H1 (cell line): ENCODE results near the gene APOM. TPM values are rescaled to one million over a fixed set of nuclear protein-coding genes. Genes with fewer than 3 reads are reported as not detected.
A peak's percentile ranks its signal among the peaks of the same experiment; 100 is the strongest.

ENCODE experiments used
- CTCF ChIA-PET: fragments of 300-600 bp; sonication (Branson Sonifier 250); formaldehyde crosslinking; loops from one replicate; lab custom pipeline; 2021; ENCODE audit not compliant: partially characterized antibody; lab: Charles Lee
- POLR2A ChIA-PET: fragments of 300-600 bp; sonication (Branson Sonifier 250); formaldehyde crosslinking; loops from one replicate; lab custom pipeline; 2021; ENCODE audit warnings: inconsistent platforms; ENCODE audit not compliant: partially characterized antibody; lab: Charles Lee
- DNase-seq, 2 experiments: peaks; one replicate each; pipeline versions ENCODE4 v3.0.0 to v3.0.0-alpha.2; 2010 to 2022; ENCODE audit warnings: low spot score in 2 of 2, low read depth in 1 of 2, mixed read lengths in 1 of 2
- FAIRE-seq: peaks from 2 replicates; lab custom pipeline; 2011; peaks lifted over from hg19 to GRCh38; lab: Jason Lieb, UNC
- H2AFZ ChIP-seq: 2 replicates; pipeline ENCODE4 v1.8.1; 2012; ENCODE audit warnings: low read length, inconsistent platforms
- H2AK5ac ChIP-seq: 2 replicates; pipeline ENCODE4 v1.6.1; 2013; ENCODE audit warnings: low read depth, low read length
- H2BK120ac ChIP-seq: replicated peaks from 2 replicates; pipeline ENCODE3; 2013; ENCODE audit warnings: low read depth, low read length, inconsistent platforms
- H2BK12ac ChIP-seq: 2 replicates; pipeline ENCODE4 v1.6.1; 2013; ENCODE audit warnings: low read depth, low read length
- H2BK15ac ChIP-seq: 2 replicates; pipeline ENCODE4 v1.6.1; 2013; ENCODE audit warnings: low read length
- H2BK20ac ChIP-seq: 2 replicates; pipeline ENCODE4 v1.6.1; 2013; ENCODE audit warnings: low read length
- H2BK5ac ChIP-seq: 2 replicates; pipeline ENCODE4 v1.6.1; 2013; ENCODE audit warnings: low read depth, low read length
- H3K14ac ChIP-seq: 2 replicates; pipeline ENCODE4 v1.6.1; 2013; ENCODE audit warnings: inconsistent platforms; ENCODE audit not compliant: insufficient read length
- H3K18ac ChIP-seq: 2 replicates; pipeline ENCODE4 v1.6.1; 2013; ENCODE audit warnings: low read length; ENCODE audit errors: extremely low read depth
- H3K23ac ChIP-seq: 2 replicates; pipeline ENCODE4 v1.6.1; 2013; ENCODE audit warnings: inconsistent platforms; ENCODE audit not compliant: insufficient read length
- H3K23me2 ChIP-seq: 2 replicates; pipeline ENCODE4 v1.6.1; 2013; ENCODE audit warnings: low read depth, low read length
- H3K27ac ChIP-seq: 2 replicates; pipeline ENCODE4 v1.6.1; 2011; ENCODE audit warnings: low read depth, low read length, inconsistent platforms
- H3K27me3 ChIP-seq, 4 experiments: replicated peaks in 1 of 4; 1 replicate in 1 of 4; 2 replicates in 3 of 4; pipeline versions ENCODE4 v1.6.1 to v1.8.1; 2011 to 2013; ENCODE audit warnings: low read length in 3 of 4, mild to moderate bottlenecking in 3 of 4, inconsistent platforms in 2 of 4, mixed read lengths in 2 of 4, moderate library complexity in 1 of 4; ENCODE audit not compliant: control insufficient read depth in 3 of 4, insufficient read depth in 3 of 4; ENCODE audit errors: extremely low read depth in 1 of 4
- H3K36me3 ChIP-seq, 4 experiments: 2 replicates each; pipeline versions ENCODE4 v1.6.1 to v1.8.1; 2011 to 2013; ENCODE audit warnings: mild to moderate bottlenecking in 4 of 4, low read length in 3 of 4, moderate library complexity in 2 of 4, control low read depth in 1 of 4, inconsistent platforms in 1 of 4; ENCODE audit not compliant: insufficient read depth in 4 of 4, control insufficient read depth in 2 of 4
- H3K4ac ChIP-seq: replicated peaks from 2 replicates; pipeline ENCODE3; 2013; ENCODE audit warnings: low read length, low read depth, mixed read lengths, inconsistent platforms; ENCODE audit not compliant: insufficient read length
- H3K4me1 ChIP-seq, 4 experiments: replicated peaks in 1 of 4; 1 replicate in 1 of 4; 2 replicates in 3 of 4; pipeline versions ENCODE4 v1.6.1 to v1.8.1; 2011 to 2013; ENCODE audit warnings: low read length in 3 of 4, inconsistent platforms in 2 of 4, mixed read lengths in 1 of 4; ENCODE audit not compliant: insufficient read depth in 4 of 4, control insufficient read depth in 3 of 4
- H3K4me2 ChIP-seq, 2 experiments: 2 replicates each; pipeline versions ENCODE4 v1.6.1 to v1.8.1; 2011 to 2013; ENCODE audit warnings: low read depth in 2 of 2, low read length in 2 of 2, control low read depth in 1 of 2, inconsistent platforms in 1 of 2, mild to moderate bottlenecking in 1 of 2; ENCODE audit not compliant: insufficient read depth in 1 of 2
- H3K4me3 ChIP-seq, 4 experiments: fragments of 200-600, 300-600 bp in 1 of 4; sonication (generic), shearing (Covaris generic), sonication (Bioruptor Twin) in 1 of 4; 2 replicates each; pipeline versions ENCODE4 v1.5.1 to v1.8.1; 2011 to 2016; ENCODE audit warnings: low read length in 4 of 4, low read depth in 3 of 4, control low read depth in 2 of 4, inconsistent platforms in 2 of 4, mild to moderate bottlenecking in 2 of 4, mixed read lengths in 1 of 4, moderate library complexity in 1 of 4; ENCODE audit not compliant: insufficient read depth in 2 of 4; ENCODE audit errors: extremely low read depth in 1 of 4
- H3K56ac ChIP-seq: replicated peaks from 2 replicates; pipeline ENCODE3; 2013; ENCODE audit warnings: low read depth, mild to moderate bottlenecking, mixed read lengths, low read length, inconsistent platforms; ENCODE audit not compliant: insufficient read length
- H3K79me1 ChIP-seq: 2 replicates; pipeline ENCODE4 v1.6.1; 2013; ENCODE audit warnings: low read depth, low read length, control low read depth
- H3K79me2 ChIP-seq, 2 experiments: 2 replicates each; pipeline versions ENCODE4 v1.6.1 to v1.8.1; 2012 to 2013; ENCODE audit warnings: low read length in 2 of 2, mild to moderate bottlenecking in 2 of 2, inconsistent platforms in 1 of 2; ENCODE audit not compliant: insufficient read depth in 2 of 2, control insufficient read depth in 1 of 2
- H3K9ac ChIP-seq, 4 experiments: replicated peaks in 1 of 4; 1 replicate in 1 of 4; 2 replicates in 3 of 4; pipeline versions ENCODE4 v1.6.1 to v1.8.1; 2011 to 2013; ENCODE audit warnings: low read depth in 3 of 4, low read length in 3 of 4, control low read depth in 2 of 4, mild to moderate bottlenecking in 2 of 4, moderate library complexity in 2 of 4, inconsistent platforms in 1 of 4; ENCODE audit errors: extremely low read depth in 1 of 4
- H3K9me3 ChIP-seq, 2 experiments: 2 replicates each; pipeline versions ENCODE4 v1.6.1 to v1.8.1; 2012 to 2013; ENCODE audit warnings: mild to moderate bottlenecking in 2 of 2, moderate library complexity in 2 of 2, control low read depth in 1 of 2, inconsistent platforms in 1 of 2, low read depth in 1 of 2, low read length in 1 of 2, mixed read lengths in 1 of 2; ENCODE audit not compliant: insufficient read depth in 2 of 2
- H4K20me1 ChIP-seq, 2 experiments: replicated peaks in 1 of 2; 2 replicates each; pipeline versions ENCODE3 to v1.8.1; 2011 to 2013; ENCODE audit warnings: inconsistent platforms in 2 of 2, low read length in 2 of 2, mild to moderate bottlenecking in 1 of 2; ENCODE audit not compliant: insufficient read depth in 2 of 2, control insufficient read depth in 1 of 2
- H4K5ac ChIP-seq: 2 replicates; pipeline ENCODE4 v1.6.1; 2013; ENCODE audit warnings: low read length, low read depth, mixed read lengths, inconsistent platforms; ENCODE audit not compliant: insufficient read length
- H4K8ac ChIP-seq: 2 replicates; pipeline ENCODE4 v1.8.0; 2013; ENCODE audit warnings: mild to moderate bottlenecking, moderate library complexity, low read length, inconsistent platforms; ENCODE audit not compliant: insufficient read depth; ENCODE audit errors: extremely low read depth
- H4K91ac ChIP-seq: replicated peaks from 2 replicates; pipeline ENCODE3; 2013; ENCODE audit warnings: low read length, mixed read lengths, inconsistent platforms; ENCODE audit not compliant: insufficient read length
- ASH2L ChIP-seq: fragments of 200-600, 300-600 bp; sonication (generic); IDR thresholded peaks from one replicate; pipeline ENCODE4 v1.7.1; 2017; ENCODE audit warnings: low read length
- BACH1 ChIP-seq: IDR thresholded peaks from 2 replicates; pipeline ENCODE4 v1.6.1; 2012; ENCODE audit warnings: low read length, improper control_type of control experiment
- EGR1 ChIP-seq: IDR thresholded peaks from 2 replicates; pipeline ENCODE4 v1.6.1; 2011; ENCODE audit warnings: low read depth, low read length, borderline replicate concordance
- MAFK ChIP-seq: IDR thresholded peaks from 2 replicates; pipeline ENCODE4 v1.6.1; 2012; ENCODE audit warnings: low read depth, mild to moderate bottlenecking, improper control_type of control experiment, low read length
- NRF1 ChIP-seq: IDR thresholded peaks from 2 replicates; pipeline ENCODE4 v1.6.1; 2011; ENCODE audit warnings: mild to moderate bottlenecking, low read depth, low read length, improper control_type of control experiment
- POLR2A ChIP-seq, 2 experiments: IDR thresholded peaks; 1 replicate in 1 of 2; 2 replicates in 1 of 2; pipeline ENCODE4 v1.6.1; 2011; ENCODE audit warnings: low read depth in 2 of 2, low read length in 2 of 2, mild to moderate bottlenecking in 2 of 2; ENCODE audit errors: control extremely low read depth in 1 of 2
- POU5F1 ChIP-seq: IDR thresholded peaks from 2 replicates; pipeline ENCODE4 v1.6.1; 2011; ENCODE audit warnings: low read depth, mild to moderate bottlenecking, low read length, moderate library complexity
- SP2 ChIP-seq: IDR thresholded peaks from 2 replicates; pipeline ENCODE4 v1.6.1; 2012; ENCODE audit warnings: mild to moderate bottlenecking, low read length, inconsistent platforms
- TCF12 ChIP-seq: IDR thresholded peaks from 2 replicates; pipeline ENCODE4 v1.6.1; 2011; ENCODE audit warnings: low read depth, mild to moderate bottlenecking, low read length
- WGBS, 2 experiments: shearing (Covaris generic) in 1 of 2; methylation state at CpG; one replicate each; pipeline versions ENCODE4 v1.1.6 to v1.1.7; 2013 to 2015; ENCODE audit warnings: low lambda C conversion rate in 2 of 2, mixed read lengths in 2 of 2, inconsistent platforms in 1 of 2, low coverage in 1 of 2, missing lambda C conversion rate in 1 of 2; ENCODE audit not compliant: insufficient replicate concordance in 2 of 2, insufficient coverage in 1 of 2, insufficient read length in 1 of 2; ENCODE audit errors: extremely low coverage in 1 of 2, missing lambda C conversion rate in 1 of 2; 5-methylcytosine and 5-hydroxymethylcytosine counted together
- polyA plus RNA-seq, 7 experiments: library from polyadenylated mRNA; depleted of rRNA in 3 of 7; stranded (reverse) in 5 of 7; unstranded in 2 of 7; fragments of >200 nt in 5 of 7; fragments of 200-250 nt in 2 of 7; gene quantifications; 1 replicate in 5 of 7; 2 replicates in 1 of 7; 4 replicates in 1 of 7; pipeline versions ENCODE4 v1.2.1 to v1.2.3, GENCODE V29; 2011 to 2013; ENCODE audit warnings: missing spikeins in 2 of 7, mixed read lengths in 2 of 7
- total RNA-seq: library from RNA; stranded (reverse); fragmentation: NEBNext Ultra II Directional; extraction: Animal tissue kit (Norgen Biotek cat#: 25700); gene quantifications from 2 replicates; pipeline ENCODE4 v1.2.1, GENCODE V29; 2021
- TF ChIP-seq, protein P1 (sequence below): IDR thresholded peaks from 2 replicates; pipeline ENCODE4 v1.6.1; 2012; ENCODE audit warnings: inconsistent platforms

APOM gene
- total and polyA plus RNA-seq, 2 of the 8 experiments (the other 6 are each of a cell fraction or from before 2014, with no cell fraction given): 3.4 to 12.0 TPM

DNA sequence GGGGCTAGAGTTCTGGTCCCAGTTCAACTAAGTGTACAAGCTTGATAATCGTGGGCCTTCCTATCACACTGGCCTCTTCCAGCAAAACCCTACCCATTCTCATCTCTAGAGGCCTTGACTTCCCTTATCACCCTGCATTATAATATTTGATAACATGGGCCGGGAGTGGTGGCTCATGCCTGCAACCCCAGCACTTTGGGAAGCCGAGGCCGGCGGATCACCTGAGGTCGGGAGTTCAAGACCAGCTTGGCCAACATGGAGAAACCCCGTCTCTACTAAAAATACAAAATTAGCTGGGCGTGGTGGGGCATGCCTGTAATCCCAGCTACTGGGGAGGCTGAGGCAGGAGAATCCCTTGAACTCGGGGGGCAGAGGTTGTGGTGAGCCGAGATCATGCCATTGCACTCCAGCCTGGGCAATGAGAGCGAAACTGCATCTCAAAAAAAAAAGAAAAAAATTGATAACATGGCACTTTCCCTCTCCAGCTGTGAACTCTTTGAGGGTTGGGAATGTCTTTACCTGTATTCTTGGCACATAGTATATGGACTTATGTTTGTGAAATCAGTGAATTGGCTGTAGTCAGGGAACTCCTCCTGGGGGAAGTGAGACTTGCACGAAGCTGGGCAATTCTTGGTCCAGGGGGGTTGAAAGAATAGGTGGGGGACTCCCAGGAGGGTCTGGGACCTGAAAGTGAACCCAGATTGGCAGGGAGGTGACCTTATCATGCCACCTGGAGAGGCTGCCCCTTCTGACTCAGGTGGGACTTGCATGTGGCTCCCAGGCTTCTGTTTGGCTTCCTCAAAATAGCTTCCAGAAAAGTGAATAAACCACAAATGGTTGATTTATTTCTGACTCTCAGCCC, 5.8 kb downstream of the APOM start:
- Histone ChIP-seq H3K18ac (no peak overlapping the region), H3K4me2 (peak overlapping the region; percentile 94 to 95), H3K4me1 (peaks cover 0 to 15% (median 4%) of the 10 kb centered on the region in 4 experiments; a peak in 5 of 7 replicates), H2BK5ac (no peak overlapping the region), H3K36me3 (peaks cover 4 to 19% (median 9%) of the 10 kb centered on the region in 4 experiments; a peak in 6 of 8 replicates), H3K9me3 (no peaks in the 10 kb centered on the region), H3K23ac (no peak overlapping the region), H4K20me1 (peaks cover 1 to 3% of the 10 kb centered on the region in 2 experiments), H3K27ac (no peak overlapping the region), H4K91ac (no peak overlapping the region), H4K8ac (no peak overlapping the region), H2BK120ac (no peak overlapping the region), H3K14ac (no peak overlapping the region), H3K56ac (no peak overlapping the region), H2AFZ (no peak overlapping the region), H3K9ac (no peak overlapping the region), H3K79me1 (peaks cover 10% of the 10 kb centered on the region), H3K79me2 (peaks cover 0 to 45% of the 10 kb centered on the region in 2 experiments; a peak in 3 of 4 replicates), H2AK5ac (no peak overlapping the region), H2BK15ac (no peak overlapping the region), H3K4ac (no peak overlapping the region), H2BK20ac (no peak overlapping the region), H2BK12ac (no peak overlapping the region), H3K23me2 (peaks cover 9% of the 10 kb centered on the region), H3K27me3 (no peaks in the 10 kb centered on the region), H4K5ac (no peak overlapping the region), H3K4me3 (peak overlapping the region in 3 of 4 experiments; percentile 85 to 94 (median 90); a peak in 5 of 8 replicates)
- TF ChIP-seq, protein P1, sequence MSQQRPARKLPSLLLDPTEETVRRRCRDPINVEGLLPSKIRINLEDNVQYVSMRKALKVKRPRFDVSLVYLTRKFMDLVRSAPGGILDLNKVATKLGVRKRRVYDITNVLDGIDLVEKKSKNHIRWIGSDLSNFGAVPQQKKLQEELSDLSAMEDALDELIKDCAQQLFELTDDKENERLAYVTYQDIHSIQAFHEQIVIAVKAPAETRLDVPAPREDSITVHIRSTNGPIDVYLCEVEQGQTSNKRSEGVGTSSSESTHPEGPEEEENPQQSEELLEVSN: no peak
- TF ChIP-seq ASH2L (no peak), EGR1 (no peak), POU5F1 (no peak), SP2 (no peak), TCF12 (no peak), NRF1 (no peak), BACH1 (no peak), POLR2A (IDR thresholded peaks at IDR 0.05; ENCODE audit: control extremely low read depth in 1 of 2, low read depth in 2 of 2, low read length in 2 of 2) (no peak; a peak in 1 of 3 replicates), MAFK (no peak)
- WGBS, 2 experiments: 90% methylated on average over 11 of the region's 12 CpGs; no CpG with 5 or more reads in 1 of the 2 experiments
- CTCF ChIA-PET: interaction anchor here (0.6 to 2.1 kb wide), 18 partner anchors 8 to 226 kb away, joined by 3 to 6 read pairs (median 3); partner anchors contain the start of genes ATP6V1G2, BAG6 and LY6G5B
- FAIRE-seq (no peak), DNase-seq (no peak)
- POLR2A ChIA-PET: interaction anchor here (0.5 to 25.5 kb wide), 30 partner anchors 8 to 202 kb away, joined by 3 to 883 read pairs (median 4); partner anchors contain the start of genes AIF1, APOM, ATP6V1G2 and BAG6
